Glomerular endothelial cell (primary cell): ENCODE data around the gene DOK7. TPM values are rescaled to one million over a fixed set of nuclear protein-coding genes. Genes with fewer than 3 reads are reported as not detected.

Experiments
- DNase-seq: peaks from one replicate; pipeline ENCODE4 v3.0.0-alpha.2; 2011; ENCODE audit warnings: low read depth, low spot score; ENCODE audit errors: extremely low read depth
- total RNA-seq: library from RNA; depleted of rRNA; stranded (reverse); fragments of >200 nt; gene quantifications from 2 replicates; pipeline ENCODE4 v1.2.3, GENCODE V29; 2015

DOK7 gene
- total RNA-seq, 1 donor from 2014 or later = not detected

- DNase-seq = no peak
Measured at GRCh38 chr4:3485011-3485791, 22.1 kb downstream of the DOK7 start.

GRCh38 chr4:3485886-3486540 lies 22.9 kb downstream of the DOK7 start:
- DNase-seq = no peak

- DNase-seq = no peak
Measured at GRCh38 chr4:3486541-3487540, 23.7 kb downstream of the DOK7 start.

GRCh38 chr4:3487861-3488260 lies 24.8 kb downstream of the DOK7 start:
- no peak for DNase-seq

GRCh38 chr4:3488820-3489219 lies 25.7 kb downstream of the DOK7 start:
- no peak for DNase-seq

GRCh38 chr4:3489451-3489962 lies 26.4 kb downstream of the DOK7 start:
- no peak for DNase-seq

GRCh38 chr4:3491681-3492405 lies 28.7 kb downstream of the DOK7 start:
- DNase-seq = no peak

- DNase-seq = no peak
Measured at GRCh38 chr4:3492741-3493719, 29.9 kb downstream of the DOK7 start.

- DNase-seq = no peak
Measured at GRCh38 chr4:3493720-3494461, 30.8 kb downstream of the DOK7 start.

GRCh38 chr4:3494462-3494871 lies 31.4 kb downstream of the DOK7 start:
- DNase-seq = no peak

- DNase-seq = no peak
Measured at GRCh38 chr4:3495204-3495975, 32.3 kb downstream of the DOK7 start.

GRCh38 chr4:3496021-3496420 lies 32.9 kb downstream of the DOK7 start:
- no peak for DNase-seq

GRCh38 chr4:3497095-3497494 lies 34.0 kb downstream of the DOK7 start:
- DNase-seq = no peak

GRCh38 chr4:3497523-3498389 lies 34.6 kb downstream of the DOK7 start:
- no peak for DNase-seq

- DNase-seq = no peak
Measured at GRCh38 chr4:3498407-3498806, 35.3 kb downstream of the DOK7 start.

- no peak for DNase-seq
Measured at GRCh38 chr4:3498901-3499510, 35.9 kb downstream of the DOK7 start.
